Activated naive CD4-positive, alpha-beta T cell (primary cell): ENCODE measurements around the gene PRDM9.
"Not testable (repeated sequence)": the region's sequence is repeated elsewhere in the genome, so short reads cannot be mapped to it uniquely, and the experiment has no call there.

Experiments
- DNase-seq, 4 experiments: peaks; one replicate each; lab custom pipeline; 2025; lab: John Stamatoyannopoulos, UW

The PRDM9 gene

DNA sequence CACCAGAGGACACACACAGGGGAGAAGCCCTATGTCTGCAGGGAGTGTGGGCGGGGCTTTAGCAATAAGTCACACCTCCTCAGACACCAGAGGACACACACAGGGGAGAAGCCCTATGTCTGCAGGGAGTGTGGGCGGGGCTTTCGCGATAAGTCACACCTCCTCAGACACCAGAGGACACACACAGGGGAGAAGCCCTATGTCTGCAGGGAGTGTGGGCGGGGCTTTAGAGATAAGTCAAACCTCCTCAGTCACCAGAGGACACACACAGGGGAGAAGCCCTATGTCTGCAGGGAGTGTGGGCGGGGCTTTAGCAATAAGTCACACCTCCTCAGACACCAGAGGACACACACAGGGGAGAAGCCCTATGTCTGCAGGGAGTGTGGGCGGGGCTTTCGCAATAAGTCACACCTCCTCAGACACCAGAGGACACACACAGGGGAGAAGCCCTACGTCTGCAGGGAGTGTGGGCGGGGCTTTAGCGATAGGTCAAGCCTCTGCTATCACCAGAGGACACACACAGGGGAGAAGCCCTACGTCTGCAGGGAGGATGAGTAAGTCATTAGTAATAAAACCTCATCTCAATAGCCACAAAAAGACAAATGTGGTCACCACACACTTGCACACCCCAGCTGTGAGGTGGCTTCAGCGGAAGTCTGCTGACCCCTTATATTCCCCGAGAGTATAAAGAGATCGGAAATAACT is 20.0 kb downstream of the PRDM9 start:
- not testable (repeated sequence) for DNase-seq

- no peak for DNase-seq
Observed at GRCh38 chr5:23528677-23529076, 21.3 kb downstream of the PRDM9 start.

DNA sequence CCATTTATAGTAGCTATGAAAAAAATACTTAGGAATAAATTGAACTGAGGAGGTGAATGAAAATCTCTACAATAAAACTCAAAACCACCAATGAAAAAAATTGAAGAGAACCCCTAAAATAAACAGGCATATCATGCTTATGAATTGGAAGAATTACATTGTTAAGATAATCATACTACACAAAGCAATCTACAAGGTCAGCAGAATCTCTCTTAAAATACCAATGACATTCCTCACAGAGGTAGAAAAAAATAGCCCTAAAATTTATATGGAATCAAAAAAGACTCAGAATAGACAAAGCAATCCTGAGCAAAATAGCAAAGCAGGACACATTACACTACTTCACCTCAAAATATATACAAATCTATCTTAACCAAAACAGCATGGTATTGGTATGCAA is 23.2 kb downstream of the PRDM9 start:
- no peak for DNase-seq

GRCh38 chr5:23571059-23571458 is 63.6 kb downstream of the PRDM9 start:
- no peak for DNase-seq
